Breast epithelium (tissue), 4 donors: ENCODE measurements around the gene CDK14. TPM values are rescaled to one million over a fixed set of nuclear protein-coding genes. Genes with fewer than 3 reads are reported as not detected.

Experiments
- DNase-seq, 2 donors: peaks; one replicate each; pipeline ENCODE4 v3.0.0-alpha.2; 2019; ENCODE audit warnings: low spot score in 2 of 2
- H3K27ac ChIP-seq, 2 donors: fragments of 200-600 bp; sonication (generic) in 1 of 2; one replicate each; pipeline ENCODE4 v1.5.1; 2016 to 2019; ENCODE audit warnings: mild to moderate bottlenecking in 1 of 2
- H3K27me3 ChIP-seq, 2 donors: fragments of 200-600 bp; sonication (generic) in 1 of 2; one replicate each; pipeline versions ENCODE4 v1.5.1 to v1.6.0; 2017 to 2019; ENCODE audit warnings: control low read depth in 1 of 2, mild to moderate bottlenecking in 1 of 2
- H3K36me3 ChIP-seq: fragments of 200-600 bp; one replicate; pipeline ENCODE4 v1.5.1; 2019
- H3K4me1 ChIP-seq, 2 donors: fragments of 200-600 bp; sonication (generic); one replicate each; pipeline ENCODE4 v1.5.1; 2016 to 2019; ENCODE audit warnings: control low read depth in 1 of 2
- H3K4me3 ChIP-seq, 3 donors: fragments of 200-600 bp; sonication (generic); 1 replicate in 2 of 3; 2 replicates in 1 of 3; pipeline ENCODE4 v1.5.1; 2016 to 2019; ENCODE audit warnings: mild to moderate bottlenecking in 3 of 3, moderate library complexity in 2 of 3
- H3K9me3 ChIP-seq, 2 donors: fragments of 200-600 bp; sonication (generic) in 1 of 2; one replicate each; pipeline ENCODE4 v1.5.1; 2016 to 2019; ENCODE audit warnings: control low read depth in 1 of 2
- CTCF ChIP-seq, 3 donors: fragments of 450-650 bp; IDR thresholded peaks; one replicate each; pipeline ENCODE4 v1.5.1; 2016 to 2017; ENCODE audit warnings: antibody characterized with exemption in 3 of 3, mild to moderate bottlenecking in 3 of 3, moderate library complexity in 3 of 3
- POLR2A ChIP-seq: fragments of 450-650 bp; IDR thresholded peaks from one replicate; pipeline ENCODE4 v1.6.1; 2016; ENCODE audit warnings: antibody characterized with exemption, mild to moderate bottlenecking, moderate library complexity
- POLR2AphosphoS5 ChIP-seq, 3 donors: sonication (generic); formaldehyde crosslinking; IDR thresholded peaks; one replicate each; pipeline ENCODE4 v1.6.1; 2017; ENCODE audit warnings: antibody characterized with exemption in 3 of 3
- intact Hi-C: fragments of 100-400 bp; cut with DNase I; formaldehyde crosslinking; loops from one replicate; pipeline ENCODE4 v1.15.1; 2023; ENCODE audit warnings: low total_unique reads
- total RNA-seq, 3 donors: library from RNA; depleted of rRNA; stranded (reverse); fragments of >200 nt; gene quantifications; one replicate each; pipeline ENCODE4 v1.1.0, GENCODE V29; 2016

The CDK14 gene
- total RNA-seq, 3 donors from 2014 or later: 16.3 to 64.7 (median 29.8) TPM

DNA sequence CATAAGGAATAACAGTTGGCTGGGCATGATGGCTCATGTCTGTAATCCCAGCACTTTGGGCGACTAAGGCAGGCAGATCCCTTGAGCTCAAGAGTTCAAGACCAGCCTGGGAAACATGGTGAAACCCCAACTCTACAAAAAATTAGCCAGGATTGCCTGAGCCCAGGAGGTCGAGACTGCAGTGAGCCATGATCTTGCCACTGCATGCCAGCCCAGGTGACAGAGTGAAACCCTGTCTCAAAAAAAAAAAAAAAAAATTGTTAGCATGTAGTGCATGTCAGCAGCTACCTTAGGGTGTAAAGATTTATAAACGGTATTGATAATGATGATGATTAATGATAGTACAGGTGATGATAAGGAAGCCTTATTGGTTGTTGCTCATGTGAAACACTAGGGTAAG, 336.9 kb downstream of the CDK14 start:
- intact Hi-C loops: no loop called here
- no peak for TF ChIP-seq POLR2AphosphoS5 (IDR thresholded peaks at IDR 0.05)
- no peak for TF ChIP-seq POLR2A
- TF ChIP-seq CTCF (IDR thresholded peaks at IDR 0.05): no peak
- no peak for DNase-seq
- H3K4me3 ChIP-seq: no peak overlapping the region
- H3K4me1 ChIP-seq: no peaks in the 10 kb centered on the region
- H3K27me3 ChIP-seq: no peaks in the 10 kb centered on the region
- H3K9me3 ChIP-seq: no peaks in the 10 kb centered on the region
- no peak overlapping the region for H3K27ac ChIP-seq
- no peaks in the 10 kb centered on the region for H3K36me3 ChIP-seq

DNA sequence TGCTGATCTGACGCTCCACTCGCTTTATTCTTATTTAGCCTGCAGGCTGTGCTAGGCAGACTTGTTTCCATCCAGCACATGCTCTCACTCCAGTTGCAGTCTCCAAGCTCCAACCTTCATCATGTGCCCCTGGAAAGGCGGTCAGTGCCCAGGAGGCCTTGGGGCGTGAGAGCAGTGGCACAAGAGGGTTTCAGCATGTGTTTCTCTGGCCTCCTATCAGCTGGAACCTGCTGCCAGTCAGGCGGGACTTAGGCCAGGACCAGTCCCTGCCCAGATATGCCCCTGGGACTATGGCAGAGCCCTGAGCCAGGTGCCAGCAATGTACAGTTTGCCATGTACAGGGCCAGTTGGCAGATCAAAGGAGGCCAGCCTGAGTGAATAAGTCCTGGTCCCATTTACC, 337.9 kb downstream of the CDK14 start:
- H3K36me3 ChIP-seq: no peaks in the 10 kb centered on the region
- no peak for DNase-seq
- intact Hi-C loops: no loop called here

GRCh38 chr7:90938371-90938770, 342.2 kb downstream of the CDK14 start:
- Histone ChIP-seq H3K4me1 (no peaks in the 10 kb centered on the region), H3K36me3 (no peaks in the 10 kb centered on the region), H3K4me3 (no peak overlapping the region), H3K27ac (no peak overlapping the region), H3K9me3 (no peaks in the 10 kb centered on the region), H3K27me3 (no peaks in the 10 kb centered on the region)
- TF ChIP-seq CTCF (IDR thresholded peaks at IDR 0.05) (no peak), POLR2A (no peak), POLR2AphosphoS5 (IDR thresholded peaks at IDR 0.05) (no peak)
- intact Hi-C loops: no loop called here
- DNase-seq: no peak

More for the DNA sequence above, 337.9 kb downstream of the CDK14 start:
- TF ChIP-seq POLR2A: no peak
- no peak for TF ChIP-seq POLR2AphosphoS5 (IDR thresholded peaks at IDR 0.05)
- TF ChIP-seq CTCF (IDR thresholded peaks at IDR 0.05): no peak
- Histone ChIP-seq H3K4me1 (no peaks in the 10 kb centered on the region), H3K27me3 (no peaks in the 10 kb centered on the region), H3K9me3 (no peaks in the 10 kb centered on the region), H3K27ac (no peak overlapping the region), H3K4me3 (no peak overlapping the region)

GRCh38 chr7:90939666-90940065, 343.5 kb downstream of the CDK14 start:
- no peaks in the 10 kb centered on the region for H3K36me3 ChIP-seq
- no peaks in the 10 kb centered on the region for H3K9me3 ChIP-seq
- intact Hi-C loops: loop anchor here (10.0 kb wide), 1 partner anchor 1065 kb away; no protein-coding TSS in a partner anchor
- no peak overlapping the region for H3K27ac ChIP-seq
- H3K27me3 ChIP-seq: no peaks in the 10 kb centered on the region
- H3K4me3 ChIP-seq: no peak overlapping the region
- DNase-seq: no peak
- H3K4me1 ChIP-seq: no peaks in the 10 kb centered on the region
- TF ChIP-seq POLR2AphosphoS5 (IDR thresholded peaks at IDR 0.05) (no peak), CTCF (IDR thresholded peaks at IDR 0.05) (no peak), POLR2A (no peak)

GRCh38 chr7:90944021-90944420, 347.9 kb downstream of the CDK14 start:
- intact Hi-C loops: loop anchor here (10.0 kb wide), 1 partner anchor 1061 kb away; no protein-coding TSS in a partner anchor

More at GRCh38 chr7:90944021-90944420, 347.9 kb downstream of the CDK14 start:
- H3K4me1 ChIP-seq: no peaks in the 10 kb centered on the region
- no peak for DNase-seq
- H3K36me3 ChIP-seq: no peaks in the 10 kb centered on the region
- H3K27me3 ChIP-seq: no peaks in the 10 kb centered on the region
- H3K9me3 ChIP-seq: no peaks in the 10 kb centered on the region
- no peak overlapping the region for H3K4me3 ChIP-seq
- no peak overlapping the region for H3K27ac ChIP-seq
- TF ChIP-seq CTCF (IDR thresholded peaks at IDR 0.05) (no peak), POLR2AphosphoS5 (IDR thresholded peaks at IDR 0.05) (no peak), POLR2A (no peak)
